Kidney (tissue), 14 donors: ENCODE results near the gene CAP1. TPM values are rescaled to one million over a fixed set of nuclear protein-coding genes. Genes with fewer than 3 reads are reported as not detected.

ENCODE experiments used
- DNase-seq, 5 donors: peaks; one replicate each; pipeline ENCODE4 v3.0.0-alpha.2; 2013 to 2020
- FAIRE-seq: peaks from 2 replicates; lab custom pipeline; 2012; peaks lifted over from hg19 to GRCh38; lab: Jason Lieb, UNC
- H3K27ac ChIP-seq, 2 donors: one replicate each; pipeline ENCODE4 v1.7.0; 2013; ENCODE audit warnings: low read depth in 2 of 2, low read length in 2 of 2, inconsistent platforms in 1 of 2
- H3K27me3 ChIP-seq: one replicate; pipeline ENCODE4 v1.7.1; 2013; ENCODE audit warnings: low read length, inconsistent platforms; ENCODE audit not compliant: control insufficient read depth, insufficient read depth
- H3K36me3 ChIP-seq, 3 donors: one replicate each; pipeline versions ENCODE4 v1.7.0 to v1.7.1; 2013; ENCODE audit warnings: low read length in 3 of 3, control low read depth in 1 of 3, inconsistent platforms in 1 of 3; ENCODE audit not compliant: insufficient read depth in 3 of 3, control insufficient read depth in 2 of 3
- H3K4me1 ChIP-seq, 3 donors: one replicate each; pipeline versions ENCODE4 v1.7.0 to v1.7.1; 2013; ENCODE audit warnings: low read length in 3 of 3, inconsistent platforms in 1 of 3, low read depth in 1 of 3; ENCODE audit not compliant: control insufficient read depth in 2 of 3, insufficient read depth in 2 of 3
- H3K4me3 ChIP-seq, 3 donors: one replicate each; pipeline versions ENCODE4 v1.7.0 to v1.8.1; 2013; ENCODE audit warnings: low read length in 3 of 3, control low read depth in 1 of 3, inconsistent platforms in 1 of 3
- H3K9ac ChIP-seq, 3 donors: one replicate each; pipeline versions ENCODE4 v1.7.0 to v1.7.1; 2013; ENCODE audit warnings: low read length in 3 of 3, control low read depth in 1 of 3, inconsistent platforms in 1 of 3
- H3K9me3 ChIP-seq, 3 donors: one replicate each; pipeline versions ENCODE4 v1.7.0 to v1.7.1; 2013; ENCODE audit warnings: low read length in 3 of 3, control low read depth in 1 of 3, inconsistent platforms in 1 of 3; ENCODE audit not compliant: control insufficient read depth in 2 of 3, insufficient read depth in 1 of 3
- CTCF ChIP-seq: IDR thresholded peaks from 3 replicates; pipeline ENCODE4 v1.5.1; 2012; ENCODE audit warnings: mild to moderate bottlenecking, moderate library complexity, borderline replicate concordance; ENCODE audit not compliant: insufficient read depth; ENCODE audit errors: extremely low read depth
- intact Hi-C: fragments of 100-400 bp; cut with DNase I; formaldehyde crosslinking; loops from one replicate; pipeline ENCODE4 v1.11.1; 2022
- polyA plus RNA-seq: library from polyadenylated mRNA; stranded (reverse); fragments of 350-450 nt; fragmentation: Illumina TruSeq; extraction: RNeasy Lipid Tissue Mini Kit (QIAGEN cat#74804); gene quantifications from one replicate; pipeline ENCODE4 v1.2.3, GENCODE V29; 2014; ENCODE audit warnings: low read depth, low replicate concordance; ENCODE audit not compliant: insufficient read depth
- total RNA-seq: library from RNA; stranded (reverse); fragmentation: NEBNext Ultra II Directional; extraction: Animal tissue kit (Norgen Biotek cat#: 25700); gene quantifications from one replicate; pipeline ENCODE4 v1.2.1, GENCODE V29; 2021
- donor health status: control.
- donor health status: control.
- donor health status: control.
- donor health status: control.
- donor health status: control.
- donor health status: DM: yes; HTN: yes; CAD: no.
- donor health status: Normal renal cell carcinoma (clear cell type).

CAP1 gene
- total and polyA plus RNA-seq, 2 donors from 2014 or later, result 128 to 328 TPM

GRCh38 chr1:40105028-40105427, 64.5 kb downstream of the CAP1 start:
- intact Hi-C loops, result no loop called here
- H3K9ac ChIP-seq, result no peak overlapping the region
- H3K27ac ChIP-seq, result no peak overlapping the region
- FAIRE-seq (no peak), DNase-seq (no peak)
- no peaks in the 10 kb centered on the region for H3K36me3 ChIP-seq
- H3K9me3 ChIP-seq, result peaks cover 0 to under 1% (median 0%) of the 10 kb centered on the region in 3 donors
- no peaks in the 10 kb centered on the region for H3K4me1 ChIP-seq
- TF ChIP-seq CTCF, result no peak
- no peaks in the 10 kb centered on the region for H3K27me3 ChIP-seq
- H3K4me3 ChIP-seq, result no peak overlapping the region

DNA sequence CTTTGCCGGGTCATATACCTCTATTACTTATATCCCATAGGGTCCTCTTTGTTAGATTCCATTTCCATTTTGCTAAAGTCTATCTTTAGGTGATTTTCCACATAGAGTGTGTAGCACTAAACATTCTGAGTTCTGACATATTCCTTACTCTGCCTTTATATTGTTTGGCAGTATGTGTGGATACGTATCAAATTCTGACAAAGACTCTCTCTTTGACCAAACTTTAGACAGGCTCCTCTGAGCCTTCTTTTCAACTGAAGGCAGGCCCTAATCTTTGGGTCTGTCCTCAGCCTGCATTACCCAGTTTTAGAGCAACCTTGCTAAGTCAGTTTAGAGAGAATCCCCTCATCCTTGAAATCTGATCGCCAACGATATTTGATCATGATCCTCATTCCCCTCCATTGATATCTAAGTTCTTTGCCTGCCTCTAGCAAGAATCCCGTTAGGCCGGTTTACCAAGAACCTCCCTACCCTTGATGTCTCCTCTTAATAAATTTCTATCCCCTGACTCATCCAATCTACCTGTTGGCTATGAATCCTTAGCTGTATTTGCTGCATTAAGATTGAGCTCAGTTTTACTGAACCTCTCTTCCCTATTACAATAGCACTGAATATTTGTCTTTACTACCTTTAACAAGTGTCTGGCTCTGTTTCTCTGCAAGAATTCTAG, 66.9 kb downstream of the CAP1 start:
- no peaks in the 10 kb centered on the region for H3K27me3 ChIP-seq
- H3K9ac ChIP-seq, result no peak overlapping the region
- FAIRE-seq, result no peak
- peaks cover 0 to 10% (median 4%) of the 10 kb centered on the region in 3 donors for H3K9me3 ChIP-seq
- TF ChIP-seq CTCF, result no peak
- DNase-seq, result no peak
- no peaks in the 10 kb centered on the region for H3K4me1 ChIP-seq
- intact Hi-C loops, result no loop called here
- H3K36me3 ChIP-seq, result no peaks in the 10 kb centered on the region
- H3K27ac ChIP-seq, result no peak overlapping the region
- H3K4me3 ChIP-seq, result no peak overlapping the region

GRCh38 chr1:40110389-40110788, 69.9 kb downstream of the CAP1 start:
- no peak for TF ChIP-seq CTCF
- FAIRE-seq (no peak), DNase-seq (no peak)
- Histone ChIP-seq H3K4me3 (no peak overlapping the region), H3K9me3 (peaks cover 0 to 10% (median 6%) of the 10 kb centered on the region in 3 donors), H3K27ac (no peak overlapping the region), H3K27me3 (no peaks in the 10 kb centered on the region), H3K36me3 (no peaks in the 10 kb centered on the region), H3K4me1 (no peaks in the 10 kb centered on the region), H3K9ac (no peak overlapping the region)
- intact Hi-C loops, result no loop called here

DNA sequence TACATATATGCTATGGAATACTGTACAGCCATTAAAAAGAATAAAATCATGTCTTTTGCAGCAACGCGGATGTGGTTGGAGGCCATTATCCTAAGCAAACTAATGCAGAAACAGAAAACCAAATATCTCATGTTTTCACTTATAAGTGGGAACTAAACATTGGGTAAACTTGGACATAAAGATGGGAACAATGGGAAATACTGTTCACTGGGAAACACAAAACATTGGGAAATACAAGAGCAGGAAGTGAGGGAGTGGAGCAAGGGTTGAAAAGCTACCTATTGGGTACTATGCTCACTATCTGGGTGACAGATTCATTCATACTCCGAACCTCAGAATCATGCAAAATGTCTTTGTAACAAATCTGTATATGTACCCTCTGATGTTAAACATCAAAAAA, 73.9 kb downstream of the CAP1 start:
- FAIRE-seq (no peak), DNase-seq (no peak)
- no peaks in the 10 kb centered on the region for H3K4me1 ChIP-seq
- no peak for TF ChIP-seq CTCF
- H3K27me3 ChIP-seq, result no peaks in the 10 kb centered on the region
- H3K9ac ChIP-seq, result no peak overlapping the region
- H3K4me3 ChIP-seq, result no peak overlapping the region
- no peaks in the 10 kb centered on the region for H3K36me3 ChIP-seq
- H3K9me3 ChIP-seq, result peaks cover 0 to 10% (median 6%) of the 10 kb centered on the region in 3 donors
- no peak overlapping the region for H3K27ac ChIP-seq
- intact Hi-C loops, result no loop called here
